HCT116 (cell line): ENCODE measurements around the gene TMEM91.

Experiments used
- CBX3 ChIP-seq: IDR thresholded peaks from 2 replicates; pipeline ENCODE4 v1.6.1; 2012; ENCODE audit warnings: low read depth
- CTCF ChIP-seq, 3 experiments: fragments of 200-600 bp in 1 of 3; sonication (generic) in 1 of 3; IDR thresholded peaks in 2 of 3; conservative IDR thresholded peaks in 1 of 3; 2 replicates each; pipeline ENCODE4 v1.5.1; 2012 to 2017; ENCODE audit warnings: low read depth in 2 of 3, low read length in 2 of 3, antibody characterized with exemption in 1 of 3, borderline replicate concordance in 1 of 3, control low read depth in 1 of 3, mild to moderate bottlenecking in 1 of 3, mixed read lengths in 1 of 3, mixed run types in 1 of 3, moderate library complexity in 1 of 3; ENCODE audit not compliant: insufficient read depth in 1 of 3
- EGR1 ChIP-seq: IDR thresholded peaks from 2 replicates; pipeline ENCODE4 v1.6.1; 2012; ENCODE audit warnings: low read depth
- EZH2 ChIP-seq: fragments of 200-600 bp; sonication (generic); IDR thresholded peaks from 2 replicates; pipeline ENCODE4 v1.6.1; 2017; ENCODE audit warnings: antibody characterized with exemption, mixed run types
- FOSL1 ChIP-seq: IDR thresholded peaks from 2 replicates; pipeline ENCODE4 v1.6.1; 2012; ENCODE audit warnings: low read depth
- JUND ChIP-seq: IDR thresholded peaks from 2 replicates; pipeline ENCODE4 v1.6.1; 2012
- MAX ChIP-seq: IDR thresholded peaks from 2 replicates; pipeline ENCODE4 v1.6.1; 2012
- POLR2A ChIP-seq: IDR thresholded peaks from 2 replicates; pipeline ENCODE4 v1.7.0; 2011; ENCODE audit warnings: borderline replicate concordance; ENCODE audit not compliant: insufficient read depth, insufficient read length; ENCODE audit errors: extremely low read depth
- POLR2AphosphoS5 ChIP-seq: IDR thresholded peaks from 2 replicates; pipeline ENCODE4 v1.6.1; 2011; ENCODE audit warnings: mild to moderate bottlenecking, low read depth, low read length, moderate library complexity
- REST ChIP-seq: IDR thresholded peaks from 2 replicates; pipeline ENCODE4 v1.6.1; 2012; ENCODE audit warnings: low read depth
- SP1 ChIP-seq: IDR thresholded peaks from 2 replicates; pipeline ENCODE4 v1.6.1; 2012; ENCODE audit warnings: low read depth

GRCh38 chr19:41411968-41412265 is 35.6 kb downstream of the TMEM91 start:
- TF ChIP-seq CTCF (IDR thresholded peaks at IDR 0.05 in 2 of 3, conservative IDR thresholded peaks at IDR 0.05 in 1 of 3; ENCODE audit: borderline replicate concordance in 1 of 3, insufficient read depth in 1 of 3, low read depth in 2 of 3, low read length in 2 of 3) (no peak), REST (no peak), POLR2AphosphoS5 (no peak), EGR1 (no peak), POLR2A (no peak), FOSL1 (no peak), EZH2 (no peak), JUND (no peak), MAX (no peak), CBX3 (no peak), SP1 (no peak)
